HG03439 (cell line): ENCODE measurements around the gene C1orf174.

Experiments
- ATAC-seq: cut with Tn5 transposase; IDR thresholded peaks from one replicate; pipeline ENCODE4 v1.9.1; 2021; ENCODE audit warnings: mild to moderate bottlenecking, moderate library complexity; ENCODE audit not compliant: unreplicated experiment

The C1orf174 gene

GRCh38 chr1:3841491-3841890, 58.6 kb downstream of the C1orf174 start:
- ATAC-seq: no peak
